Heart right ventricle (tissue), 16 donors: ENCODE data around the gene ANO7. TPM values are rescaled to one million over a fixed set of nuclear protein-coding genes. Genes with fewer than 3 reads are reported as not detected.

Source experiments
- ATAC-seq, 8 donors: fragments of 200-7000 bp; cut with Tn5 transposase; one replicate each; pipeline ENCODE4 v1.9.1; 2020; ENCODE audit warnings: mild to moderate bottlenecking in 8 of 8, moderate library complexity in 8 of 8, moderate number of reproducible peaks in 1 of 8
- DNase-seq, 2 donors: peaks; one replicate each; pipeline ENCODE4 v3.0.0-alpha.2; 2020
- H3K27ac ChIP-seq, 10 donors: fragments of 200-600 bp; sonication (generic) in 2 of 10; one replicate each; pipeline versions ENCODE4 v1.5.0 to v1.8.0; 2020 to 2022; ENCODE audit warnings: mild to moderate bottlenecking in 3 of 10
- H3K27me3 ChIP-seq, 7 donors: fragments of 200-600 bp; one replicate each; pipeline ENCODE4 v1.8.0; 2021 to 2022; ENCODE audit warnings: mild to moderate bottlenecking in 2 of 7
- H3K36me3 ChIP-seq, 9 donors: fragments of 200-600 bp; sonication (generic) in 1 of 9; one replicate each; pipeline versions ENCODE4 v1.5.0 to v1.8.0; 2020 to 2022; ENCODE audit warnings: mild to moderate bottlenecking in 2 of 9
- H3K4me1 ChIP-seq, 9 donors: fragments of 200-600 bp; sonication (generic) in 1 of 9; one replicate each; pipeline versions ENCODE4 v1.5.0 to v1.8.0; 2020 to 2022; ENCODE audit warnings: mild to moderate bottlenecking in 4 of 9
- H3K4me3 ChIP-seq, 10 donors: fragments of 200-600 bp; sonication (generic) in 2 of 10; one replicate each; pipeline versions ENCODE4 v1.5.0 to v1.8.0; 2020 to 2022; ENCODE audit warnings: mild to moderate bottlenecking in 7 of 10, moderate library complexity in 2 of 10
- H3K9me3 ChIP-seq, 11 donors: fragments of 200-600 bp in 10 of 11; sonication (generic) in 2 of 11; one replicate each; pipeline versions ENCODE4 v1.5.0 to v1.8.0; 2013 to 2022; ENCODE audit warnings: mild to moderate bottlenecking in 2 of 11, control low read depth in 1 of 11, moderate library complexity in 1 of 11
- CTCF ChIP-seq, 9 donors: fragments of 200-600 bp; sonication (generic) in 2 of 9; IDR thresholded peaks; one replicate each; pipeline versions ENCODE4 v1.5.0 to v1.8.0; 2021 to 2022; ENCODE audit warnings: antibody characterized with exemption in 9 of 9, mild to moderate bottlenecking in 5 of 9, moderate library complexity in 1 of 9
- WGBS, 2 donors: extraction: QIAGEN DNeasy Blood & Tissue Kit; methylation state at CpG; one replicate each; pipeline ENCODE4 v1.1.7; 2013; ENCODE audit warnings: inconsistent platforms in 1 of 2; 5-methylcytosine and 5-hydroxymethylcytosine counted together
- intact Hi-C, 10 donors: fragments of 100-400 bp; cut with DNase I; formaldehyde crosslinking; loops; one replicate each; pipeline versions ENCODE4 v1.11.1 to v1.14.2; 2022
- polyA plus RNA-seq, 2 donors: library from polyadenylated mRNA; stranded (reverse); fragments of 200-250 nt; gene quantifications; one replicate each; pipeline ENCODE4 v1.2.3, GENCODE V29; 2013
- total RNA-seq, 10 donors: library from RNA; stranded (reverse); fragmentation: NEBNext Ultra II Directional in 3 of 10; extraction: Animal tissue kit (Norgen Biotek cat#: 25700) in 3 of 10; gene quantifications; one replicate each; pipeline versions ENCODE4 v1.2.1 to v1.2.4, GENCODE V29; 2021 to 2023
- donor health status: Arrhythmogenic right ventricular cardiomyopathy.
- donor health status: ischemic (EF 13 %, LVEDD 7.1; RV severe dilation, severe dysfunction).
- donor health status: healthy with polysubstance abuse.
- donor health status: DM: no; HTN: yes; CAD: no.
- donor health status: DM: no; HTN: no; CAD: no.
- donor health status: ischemic (EF 25% LVEDD 6.9; RV normal size, moderate dysfunction).
- donor health status: ischemic (EF 25% LVEDD 5.7; RV mildly dilated, moderate dysfunction).
- donor health status: healthy.
- donor health status: DM: yes; HTN: yes; CAD: no.
- donor health status: Ischemic cardiomyopathy.
- donor health status: ischemic (EF 35%, LVEDD 5.7; RV mildly dilated, moderate dysfunction).
- donor health status: nonischemic (EF 11% LVEDD 7.7; RV severe dilation, severe dysfunction).
- donor health status: DM: yes; HTN: yes; CAD: no.
- donor health status: PGD.
- donor health status: ischemic (EF 29% LVEDD 5.4; RV normal size, mild dysfunction).
- donor health status: nonischemic (EF 23%, LVEDD 6.1; RV moderate dilation, normal function).

Gene ANO7
- total and polyA plus RNA-seq, 12 donors, result 0.61 to 3.0 (median 1.6) TPM

GRCh38 chr2:241185961-241186360 lies 2.5 kb upstream of the ANO7 start:
- ATAC-seq, result no peak
- no peak overlapping the region for H3K27ac ChIP-seq
- no peak overlapping the region for H3K4me3 ChIP-seq
- peaks cover 0 to 9% (median 0%) of the 10 kb centered on the region in 7 donors for H3K27me3 ChIP-seq
- H3K9me3 ChIP-seq, result no peaks in the 10 kb centered on the region
- WGBS, 2 donors, result 51 to 57% methylated on average over 11 of the region's 11 CpGs
- peaks cover 0 to 26% (median 11%) of the 10 kb centered on the region in 9 donors for H3K36me3 ChIP-seq
- intact Hi-C loops, result no loop called here
- H3K4me1 ChIP-seq, result no peaks in the 10 kb centered on the region
- no peak for DNase-seq
- TF ChIP-seq CTCF (IDR thresholded peaks at IDR 0.05), result no peak

DNA sequence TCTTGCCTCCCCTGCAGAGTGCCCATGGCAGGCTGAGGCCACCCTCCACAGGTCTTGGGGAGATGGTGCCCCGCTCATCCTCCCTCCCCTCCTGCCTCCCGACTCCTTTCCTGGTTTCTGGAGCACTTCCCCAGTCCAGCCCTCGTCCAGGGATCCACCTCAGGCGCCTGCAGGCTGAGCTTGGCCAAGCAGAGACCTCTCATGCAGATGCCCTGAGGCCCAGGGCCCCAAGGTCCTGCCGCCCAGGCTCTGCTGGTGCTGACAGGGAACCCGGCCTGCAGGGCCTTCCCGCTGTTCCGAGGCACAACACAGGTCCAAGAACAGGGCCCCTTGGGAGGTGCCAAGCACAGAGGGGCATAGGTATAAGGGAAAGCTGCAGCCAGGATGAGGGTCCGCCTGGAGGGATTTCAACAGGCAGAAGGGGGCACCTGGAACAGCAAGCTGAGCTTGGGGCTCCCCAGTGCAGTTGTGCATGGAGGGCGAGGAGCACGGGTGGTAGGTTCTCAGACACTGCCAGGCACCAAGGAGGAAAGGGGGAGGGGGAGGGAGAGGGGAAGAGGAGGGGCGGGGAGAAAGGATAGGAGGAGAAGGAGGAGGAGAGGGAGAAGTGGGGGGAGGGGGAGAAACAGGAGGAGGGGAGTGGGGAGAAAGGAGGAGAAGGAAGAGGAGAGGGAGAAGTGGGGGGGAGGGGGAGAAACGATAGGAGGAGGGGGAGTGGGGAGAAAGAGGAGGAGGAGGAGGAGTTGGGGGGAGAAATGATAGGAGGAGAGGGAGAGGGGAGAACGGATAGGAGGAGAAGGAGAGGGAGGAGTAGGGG lies 1.2 kb upstream of the ANO7 start:
- Histone ChIP-seq H3K36me3 (peaks cover 0 to 18% (median 11%) of the 10 kb centered on the region in 9 donors), H3K27ac (no peak overlapping the region), H3K4me1 (no peaks in the 10 kb centered on the region), H3K4me3 (no peak overlapping the region), H3K27me3 (peaks cover 0 to 9% (median 0%) of the 10 kb centered on the region in 7 donors), H3K9me3 (no peaks in the 10 kb centered on the region)
- TF ChIP-seq CTCF (IDR thresholded peaks at IDR 0.05), result no peak
- DNase-seq, result no peak
- intact Hi-C loops, result no loop called here
- no peak for ATAC-seq
- 59 to 66% methylated on average over 14 of the region's 14 CpGs for WGBS, 2 donors

- no peak for DNase-seq
- intact Hi-C loops, result no loop called here
- H3K27ac ChIP-seq, result no peak overlapping the region
These were observed 601 bp upstream of the ANO7 start for GRCh38 chr2:241187918-241188234.

More at GRCh38 chr2:241187918-241188234, 601 bp upstream of the ANO7 start:
- H3K9me3 ChIP-seq, result no peaks in the 10 kb centered on the region
- TF ChIP-seq CTCF (IDR thresholded peaks at IDR 0.05), result no peak
- no peak for ATAC-seq
- H3K36me3 ChIP-seq, result peaks cover 0 to 13% (median 7%) of the 10 kb centered on the region in 9 donors
- H3K4me3 ChIP-seq, result no peak overlapping the region
- 59% methylated on average over 4 of the region's 4 CpGs for WGBS, 2 donors
- H3K4me1 ChIP-seq, result no peaks in the 10 kb centered on the region
- H3K27me3 ChIP-seq, result peaks cover 0 to 9% (median 0%) of the 10 kb centered on the region in 7 donors
